Femur (tissue), 1 donor: ENCODE results near the gene MCC.

Experiments used
- DNase-seq: peaks from one replicate; pipeline ENCODE4 v3.0.0-alpha.2; 2017

Gene MCC

DNA sequence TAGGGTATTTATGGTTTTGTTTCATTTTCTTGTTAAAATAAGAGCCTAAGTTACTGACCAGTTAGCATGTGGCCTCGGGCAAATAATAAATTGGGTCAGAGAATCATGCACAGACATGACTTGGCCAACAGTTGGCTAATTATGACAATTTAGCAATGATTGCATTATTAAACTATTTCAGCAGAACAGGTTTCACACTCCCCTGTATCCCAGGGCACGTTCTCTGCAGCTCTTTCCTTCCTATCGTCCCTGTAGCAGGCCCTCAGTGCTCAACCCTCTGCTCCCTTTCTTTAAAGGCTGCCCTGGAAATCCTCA lies 221.4 kb downstream of the MCC start:
- no peak for DNase-seq

DNA sequence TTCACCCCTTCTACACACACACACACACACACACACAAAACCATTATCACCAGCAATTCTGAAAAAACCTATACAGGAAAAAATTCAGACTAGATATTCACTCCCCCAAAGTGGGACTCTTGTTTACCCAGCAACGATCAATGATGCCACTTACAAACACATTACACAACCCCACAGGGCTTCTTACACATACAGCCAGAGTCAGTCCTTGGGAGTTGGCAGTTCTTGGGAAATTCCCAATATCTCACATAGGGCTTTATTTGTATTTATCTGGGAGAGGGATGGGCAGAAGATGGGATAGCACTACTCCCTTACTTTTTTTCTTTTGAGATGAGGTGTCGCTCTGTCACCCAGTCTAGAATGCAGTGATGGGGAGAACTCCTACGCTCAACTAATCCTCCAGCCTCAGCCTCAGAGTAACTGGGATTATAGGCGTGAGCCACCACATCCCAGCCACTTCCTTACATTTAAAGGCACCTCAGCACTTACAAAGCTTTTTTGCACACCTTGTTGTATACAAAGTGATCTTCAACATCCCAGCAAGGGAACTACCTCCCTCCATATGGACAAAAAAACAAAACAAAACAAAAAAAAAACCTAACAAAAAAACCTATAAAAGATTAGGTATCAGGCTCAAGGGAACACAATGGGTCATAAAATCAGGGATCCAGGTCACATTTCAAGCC lies 221.9 kb downstream of the MCC start:
- DNase-seq, result no peak

DNA sequence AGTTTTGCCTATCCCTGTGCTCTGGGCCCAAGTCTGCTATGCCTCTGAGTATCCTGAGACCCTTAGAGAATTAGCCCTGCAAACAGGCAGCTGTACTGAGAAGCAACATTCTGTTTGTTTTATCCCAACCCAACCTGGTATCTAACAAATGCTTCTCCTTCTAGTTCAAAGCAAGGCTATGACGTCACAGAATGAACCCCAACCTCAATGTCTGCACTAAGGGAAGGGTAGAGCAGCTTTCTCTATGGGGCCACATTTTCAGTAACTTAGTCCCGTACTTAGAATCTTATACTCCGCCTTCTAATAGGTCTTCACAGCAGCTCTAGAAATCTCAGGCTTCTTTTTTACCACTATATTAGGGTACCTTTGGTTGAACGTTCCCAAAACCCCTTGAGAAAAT lies 223.1 kb downstream of the MCC start:
- DNase-seq, result no peak

DNA sequence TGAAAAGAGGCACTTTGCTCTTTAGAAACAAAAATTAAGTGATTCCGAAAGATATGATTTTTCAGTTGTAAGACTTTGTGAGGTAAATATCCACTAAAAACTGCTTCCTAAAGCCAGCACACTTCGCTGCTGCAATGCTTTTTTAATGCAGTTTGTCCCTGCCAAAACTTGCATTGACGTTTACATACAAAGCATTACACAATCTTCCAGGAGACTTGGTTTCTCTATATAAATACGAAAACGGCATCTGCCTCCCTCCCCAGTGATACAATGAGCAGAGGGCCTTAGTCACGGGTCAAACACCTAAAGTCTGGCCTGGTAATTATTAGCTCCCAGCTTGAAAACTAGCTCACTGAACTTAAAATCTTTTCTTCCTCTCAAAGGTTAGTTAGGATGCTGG lies 224.2 kb downstream of the MCC start:
- DNase-seq, result no peak

DNA sequence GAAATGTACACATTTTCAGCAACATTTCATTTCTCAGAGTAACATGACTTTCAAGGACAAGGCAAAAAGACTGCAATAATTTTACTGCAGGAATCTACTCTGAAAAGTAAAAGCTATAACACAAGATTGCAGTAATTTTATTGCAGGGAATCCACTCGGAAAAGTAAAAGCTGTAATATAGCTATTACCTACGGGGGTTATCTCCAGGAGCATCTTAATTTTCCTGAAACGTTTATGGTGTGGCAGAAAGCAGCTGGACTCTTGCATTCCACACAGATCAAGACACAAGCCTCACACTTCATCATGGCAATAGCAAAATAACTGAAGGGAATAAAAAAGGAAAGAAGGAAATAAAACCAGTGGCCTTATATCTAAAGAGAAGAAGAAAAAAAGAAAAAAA lies 224.7 kb downstream of the MCC start:
- no peak for DNase-seq

DNA sequence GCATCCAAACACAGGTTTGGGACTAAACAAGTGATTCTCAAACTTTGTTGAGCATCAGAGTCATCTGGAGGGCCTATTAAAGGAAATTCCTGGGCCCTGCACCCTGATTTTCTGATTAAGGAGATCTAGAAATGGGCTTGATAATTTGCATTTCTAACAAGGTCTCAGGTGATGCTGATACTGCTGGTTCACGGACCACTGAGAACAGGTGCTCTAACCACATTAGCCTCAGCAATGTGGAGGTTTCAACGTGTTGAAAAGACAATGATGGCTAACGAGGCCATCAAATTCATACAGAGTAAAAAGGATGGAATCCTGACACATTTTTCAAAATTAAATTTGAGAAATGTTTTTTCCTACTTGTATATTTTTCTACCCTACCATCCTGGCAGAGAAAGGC lies 225.6 kb downstream of the MCC start:
- DNase-seq, result no peak

DNA sequence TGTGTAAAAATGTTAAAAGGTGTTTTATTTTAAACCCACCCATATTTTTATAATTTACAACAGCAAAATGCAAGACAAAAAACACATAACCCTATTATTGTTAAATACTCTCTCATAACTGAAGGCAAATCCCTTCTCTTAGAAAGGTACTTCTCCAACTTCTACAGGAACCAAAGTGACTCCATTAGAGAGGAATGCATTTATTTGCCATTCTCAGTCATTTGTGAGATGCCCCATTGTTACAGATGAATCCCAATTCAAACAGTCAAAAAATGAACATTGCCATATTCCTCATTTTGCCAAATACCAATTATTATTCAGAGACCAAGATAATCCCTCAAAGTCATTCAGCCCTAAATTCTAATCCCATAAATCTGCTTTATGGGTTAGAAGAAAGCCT lies 229.2 kb downstream of the MCC start:
- DNase-seq, result no peak

DNA sequence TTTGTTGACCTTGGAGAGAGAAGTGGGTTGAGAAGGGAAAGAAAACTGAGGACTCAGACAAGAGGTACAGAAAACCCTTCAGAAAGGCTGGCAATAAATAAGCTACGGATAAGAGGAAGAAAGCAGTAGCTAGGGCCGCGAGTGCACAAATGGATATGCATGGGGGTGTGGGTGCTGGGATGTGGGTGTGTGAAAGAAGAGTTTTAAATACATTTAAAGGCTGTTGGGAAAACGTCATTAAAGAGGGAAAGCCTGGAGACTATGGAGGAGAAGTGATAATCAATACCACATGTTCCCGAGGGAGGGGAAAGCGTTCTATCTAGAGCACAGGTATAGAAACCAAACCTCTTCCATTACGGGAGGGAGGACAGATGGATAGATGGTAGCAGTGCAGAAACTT lies 230.7 kb downstream of the MCC start:
- DNase-seq, result no peak

DNA sequence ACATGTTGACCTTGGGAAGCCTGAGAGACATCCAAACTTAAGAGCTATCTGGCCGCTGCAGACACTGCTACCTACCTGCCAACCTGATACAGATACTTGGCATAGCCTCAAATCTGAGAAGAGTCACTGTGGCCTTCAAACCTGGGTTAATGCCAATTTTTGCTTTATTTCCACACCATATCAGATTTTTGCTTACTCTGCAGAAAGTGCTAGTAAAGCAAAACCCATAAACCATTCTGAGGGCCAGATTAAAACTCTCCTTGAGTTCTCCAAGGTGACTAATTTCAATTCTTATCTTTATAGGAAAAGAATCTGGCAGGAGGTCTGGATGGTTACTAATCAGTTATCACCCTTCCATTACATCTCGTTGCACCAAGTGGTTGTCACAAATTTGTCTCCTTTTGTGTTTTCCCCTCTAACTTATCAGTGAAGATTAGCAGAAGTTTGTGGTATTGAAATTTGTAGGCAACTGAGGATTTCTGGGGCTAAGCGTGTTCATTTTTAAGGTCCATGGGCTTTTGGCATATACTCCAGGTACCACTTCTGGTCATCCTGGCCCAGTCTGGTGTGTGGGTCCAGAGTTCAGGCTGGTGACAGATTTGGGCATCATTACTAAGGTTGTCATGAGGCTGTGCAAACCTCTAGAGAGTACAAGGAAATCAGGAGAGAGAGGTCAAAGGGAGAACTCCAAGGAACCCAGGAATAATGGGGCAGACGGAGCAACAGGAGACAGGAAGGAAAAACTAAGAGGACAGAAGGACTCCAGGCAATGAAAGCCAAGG lies 231.4 kb downstream of the MCC start:
- no peak for DNase-seq

DNA sequence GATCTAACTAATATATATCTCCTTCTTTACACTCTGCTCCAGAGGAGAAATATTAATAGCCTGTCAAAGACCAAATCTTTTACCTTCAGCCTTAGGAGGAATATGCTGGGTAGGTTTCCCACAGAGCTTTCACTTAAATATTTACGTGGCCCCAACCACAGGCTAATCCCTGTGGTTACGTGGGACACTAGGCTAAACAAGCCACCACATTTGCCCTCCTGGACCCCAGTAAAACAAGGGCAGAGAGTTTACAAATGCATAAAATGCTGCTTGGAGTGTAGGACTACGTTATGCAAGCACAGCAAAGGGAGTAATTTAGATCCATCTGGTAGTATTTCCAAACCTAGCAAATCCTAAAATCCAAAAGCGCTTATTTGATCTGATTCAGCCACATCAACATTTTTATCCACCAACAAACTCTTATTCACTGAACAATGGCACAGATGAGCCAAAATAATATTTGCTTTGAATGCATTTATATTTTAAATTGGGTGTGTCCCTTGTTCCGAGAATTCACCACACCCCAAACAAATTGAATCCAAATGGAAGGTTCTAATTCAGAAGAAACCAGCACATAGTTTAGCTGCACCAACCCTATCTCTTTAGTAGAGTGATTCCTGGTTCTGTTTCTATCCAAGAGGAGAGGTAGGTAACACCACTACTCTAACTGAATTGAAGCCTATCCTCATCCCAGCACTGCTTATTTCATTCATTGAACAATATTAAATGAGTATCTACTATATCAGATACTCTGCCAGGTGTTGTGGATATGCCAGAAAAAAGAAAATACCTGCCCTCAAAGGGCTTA lies 232.5 kb downstream of the MCC start:
- DNase-seq, result no peak

DNA sequence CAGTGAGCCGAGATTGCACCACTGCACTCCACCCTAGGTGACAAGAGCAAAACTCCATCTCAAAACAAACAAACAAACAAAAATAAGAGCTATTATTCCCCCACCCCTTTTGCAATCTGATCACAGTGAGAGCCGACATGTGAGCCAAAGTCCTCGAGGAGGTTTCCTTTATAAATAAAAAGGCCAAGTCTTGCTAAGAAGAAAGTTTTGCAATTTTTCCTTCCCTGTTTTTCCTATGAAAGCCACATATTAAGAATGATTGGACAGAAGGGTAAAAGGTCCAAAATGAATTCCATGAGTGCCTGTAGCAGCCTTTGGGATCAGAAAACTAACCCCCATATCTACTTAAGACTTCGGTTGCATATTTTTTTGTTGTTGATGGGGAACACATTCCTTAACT lies 233.1 kb downstream of the MCC start:
- DNase-seq, result no peak

DNA sequence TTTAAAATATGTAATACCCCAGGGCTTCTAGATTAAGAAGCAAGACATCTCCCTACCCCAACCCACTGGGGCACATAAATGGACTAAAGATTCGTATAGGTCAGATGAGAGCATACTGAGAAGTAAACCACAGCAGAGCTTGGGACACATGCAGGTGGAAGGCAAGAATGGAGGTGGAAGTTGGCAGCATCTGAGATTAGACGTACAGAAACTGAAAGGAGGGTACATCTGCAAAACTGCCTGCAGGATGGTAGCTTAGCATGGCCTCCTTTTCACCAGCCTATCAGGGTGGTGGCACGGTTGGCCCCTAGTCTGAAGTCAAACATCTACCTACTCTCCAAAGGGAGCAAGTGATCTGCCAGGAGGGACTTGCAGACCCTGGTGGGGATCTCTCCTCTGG lies 235.2 kb downstream of the MCC start:
- DNase-seq, result no peak

DNA sequence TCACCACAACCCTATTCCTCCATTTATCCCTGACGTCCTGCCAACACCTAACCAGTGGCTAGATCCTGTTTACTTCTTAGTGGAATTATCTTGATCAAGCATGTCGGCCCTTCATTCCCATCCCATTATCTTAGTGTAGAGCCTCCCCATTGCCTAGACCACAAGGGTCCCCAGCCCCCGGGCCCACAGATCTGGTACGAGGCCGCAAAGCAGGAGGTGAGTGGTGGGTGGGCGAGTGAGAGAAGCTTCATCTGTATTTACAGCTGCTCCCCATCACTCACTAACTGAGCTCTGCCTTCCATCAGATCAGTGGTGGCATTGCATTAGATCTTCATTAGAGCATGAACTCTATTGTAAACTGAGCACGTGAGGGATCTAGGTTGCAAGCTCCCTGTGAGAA lies 236.2 kb downstream of the MCC start:
- no peak for DNase-seq

DNA sequence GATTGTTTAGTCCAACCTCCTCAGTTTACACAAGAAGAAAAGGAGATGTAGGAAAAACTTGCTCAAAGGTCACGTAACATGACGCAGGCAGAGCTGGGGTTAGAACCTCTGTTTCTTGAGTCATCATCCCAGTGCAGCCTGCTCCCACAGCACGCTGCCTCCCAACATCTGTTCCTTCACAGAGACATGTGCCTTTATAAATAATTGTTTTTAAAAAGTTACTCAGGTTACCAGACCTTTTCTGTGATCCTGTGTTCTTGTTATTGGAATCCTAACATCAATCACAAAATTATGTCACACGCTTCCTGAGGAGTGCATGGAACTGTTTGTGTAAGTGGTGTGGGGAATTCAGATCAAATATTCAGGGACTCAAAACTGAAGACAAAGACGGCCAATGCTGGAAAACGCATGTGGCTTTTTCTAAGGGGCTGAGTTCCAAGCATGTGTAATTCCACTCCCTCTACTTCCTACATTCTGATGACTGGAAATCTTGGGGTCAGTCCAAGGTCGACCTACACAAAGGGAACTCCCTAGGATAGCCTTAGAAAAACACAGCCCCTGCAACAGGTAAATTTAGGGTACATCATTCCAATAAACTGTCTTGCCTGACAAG lies 237.8 kb downstream of the MCC start:
- peak; percentile 81 for DNase-seq

DNA sequence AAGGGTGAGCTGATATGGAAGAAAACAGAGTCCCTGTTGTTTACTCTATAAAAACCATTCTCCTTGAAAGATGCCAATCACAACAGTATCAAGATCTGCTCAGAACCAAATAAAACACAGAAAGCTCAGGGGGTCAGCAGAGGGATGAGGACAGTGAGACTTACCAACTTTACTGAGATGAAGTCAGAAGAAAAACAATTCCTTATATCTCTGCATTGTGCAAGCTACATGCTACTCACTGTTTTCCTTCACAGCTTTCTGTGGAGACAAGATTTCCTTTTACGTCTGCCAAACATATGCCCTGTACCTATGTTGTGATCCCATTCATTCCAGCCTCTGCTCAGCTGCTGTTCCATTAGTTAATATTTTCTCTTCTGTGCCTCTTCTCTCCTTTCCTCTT lies 239.0 kb downstream of the MCC start:
- no peak for DNase-seq

DNA sequence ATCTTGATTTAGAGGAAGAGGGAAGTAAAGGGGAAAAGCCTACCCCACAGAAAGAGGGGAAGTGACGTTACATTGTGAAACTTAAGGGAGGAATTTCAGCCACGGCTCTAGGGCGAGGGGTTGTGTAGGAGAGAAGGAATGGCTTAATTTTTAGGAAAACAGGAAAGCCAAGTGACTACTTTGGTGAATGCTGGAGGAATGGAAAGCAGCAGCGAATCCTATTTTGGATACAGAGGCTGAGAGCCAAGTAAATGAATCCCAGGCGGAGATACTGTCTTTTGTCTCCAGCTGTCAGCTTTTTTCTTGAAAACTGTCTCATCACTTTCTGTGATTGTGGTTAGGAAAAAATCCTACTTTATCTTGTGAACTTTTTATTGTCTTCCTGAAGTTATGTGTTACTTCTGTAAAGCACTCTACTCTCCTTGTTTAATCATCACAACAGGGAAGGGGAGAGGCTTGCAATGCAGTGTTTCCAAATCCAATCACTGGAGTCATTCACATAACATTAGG lies 241.8 kb downstream of the MCC start:
- DNase-seq, result peak; percentile 37

DNA sequence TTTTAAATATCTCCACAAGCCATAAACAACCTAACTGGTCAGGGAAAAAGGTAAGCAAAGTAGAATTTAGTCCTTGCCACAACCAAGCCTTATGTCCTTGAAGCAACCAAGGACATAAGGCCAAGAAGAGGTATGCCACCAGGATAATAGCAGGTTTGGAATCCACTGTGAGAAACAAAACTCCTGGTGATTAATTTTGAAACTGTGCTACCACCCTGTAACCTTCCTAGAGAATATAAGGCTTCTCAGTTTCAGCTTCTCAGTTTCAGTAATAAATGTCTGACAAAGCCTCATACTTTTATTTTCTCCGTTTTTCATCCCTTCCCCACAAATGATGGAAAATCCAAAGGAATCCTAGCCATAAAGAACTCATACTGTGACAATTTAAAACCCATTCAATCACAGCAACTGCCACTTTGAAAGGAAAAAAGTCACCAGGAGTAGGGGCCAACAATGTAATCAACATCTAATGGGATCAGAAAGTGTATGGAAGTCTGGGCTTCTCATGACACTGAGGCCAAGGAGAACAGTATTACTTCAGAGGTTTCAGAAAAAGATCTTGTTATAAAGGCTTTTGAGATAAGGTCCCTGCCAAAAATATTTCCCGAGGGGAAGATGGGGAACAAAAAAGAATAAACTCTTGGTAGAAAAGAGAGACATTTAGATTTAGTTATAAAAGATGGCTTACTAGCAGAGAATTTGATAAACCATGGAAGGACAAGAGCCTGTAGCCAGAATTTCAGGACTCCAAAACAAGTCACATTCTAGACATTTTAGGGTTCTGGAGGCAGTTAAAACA lies 242.6 kb downstream of the MCC start:
- DNase-seq, result no peak

DNA sequence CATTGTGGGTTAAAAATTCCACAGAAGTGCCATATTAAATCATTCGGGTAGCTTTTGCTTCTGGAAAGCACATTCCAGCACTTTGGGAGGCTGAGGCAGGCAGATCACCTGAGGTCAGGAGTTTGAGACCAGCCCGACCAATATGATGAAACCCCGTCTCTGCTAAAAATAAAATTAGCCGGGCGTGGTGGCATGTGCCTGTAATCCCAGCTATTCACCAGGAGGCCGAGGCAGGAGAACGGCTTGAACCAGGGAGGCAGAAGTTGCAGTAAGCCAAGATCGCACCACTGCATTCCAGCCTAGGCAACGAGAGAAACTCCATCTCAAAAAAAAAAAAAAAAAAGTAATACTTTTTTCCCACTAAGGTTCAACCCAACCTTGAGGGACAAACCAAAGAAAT lies 243.3 kb downstream of the MCC start:
- no peak for DNase-seq

DNA sequence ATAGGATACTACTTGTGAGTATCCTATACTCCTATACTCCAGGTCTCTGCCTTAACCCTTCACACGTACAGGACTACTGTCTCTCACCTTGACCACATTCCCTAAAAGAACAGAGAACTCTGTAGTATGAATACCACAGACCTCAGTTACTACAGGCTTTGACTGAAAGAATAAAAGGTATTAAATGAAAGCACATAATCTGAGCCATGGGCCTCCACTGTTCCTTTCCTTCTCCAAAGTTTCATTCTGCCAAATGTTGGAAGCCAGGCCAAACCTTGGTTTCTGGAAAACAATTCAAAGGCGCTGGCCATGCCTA lies 244.9 kb downstream of the MCC start:
- DNase-seq, result no peak

DNA sequence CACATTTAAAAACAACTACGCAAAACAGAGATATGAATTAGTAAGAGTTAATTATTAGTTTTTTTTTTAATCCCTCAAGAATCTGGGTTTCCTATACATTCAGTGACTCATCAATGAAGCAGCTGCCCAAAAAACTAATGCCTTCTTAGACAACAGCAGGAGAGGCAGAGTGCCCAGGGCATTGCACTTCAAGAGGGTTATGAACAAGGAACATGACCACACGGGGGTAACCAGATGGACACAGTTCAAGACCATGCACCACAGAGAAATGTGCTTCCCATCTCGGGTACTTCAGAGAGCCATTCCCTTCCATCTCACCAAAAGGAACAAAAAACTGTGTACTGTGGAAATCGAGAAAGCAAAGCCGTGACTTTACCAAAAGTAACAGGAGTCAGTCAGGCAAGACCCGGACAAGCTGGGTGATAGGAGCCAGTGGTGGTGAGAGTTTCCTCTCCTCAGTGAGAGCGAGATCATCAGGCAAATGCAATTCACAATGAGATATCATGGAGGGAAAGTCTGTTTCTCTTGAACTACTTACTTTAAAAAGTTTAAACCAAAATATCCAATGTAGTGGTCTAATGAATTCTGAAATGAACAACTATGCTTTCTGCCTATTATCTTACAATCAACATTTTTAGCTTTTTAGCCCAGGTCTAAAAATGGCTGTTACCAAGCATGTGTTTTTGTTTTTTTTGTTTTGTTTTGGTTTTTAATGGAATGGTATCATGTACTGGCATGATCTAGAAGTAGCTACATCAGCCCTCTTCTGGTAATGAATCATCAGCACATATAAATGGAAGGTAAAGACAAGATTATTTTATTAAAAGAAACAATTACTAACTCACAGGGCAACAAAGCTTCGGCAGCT lies 245.5 kb downstream of the MCC start:
- no peak for DNase-seq

DNA sequence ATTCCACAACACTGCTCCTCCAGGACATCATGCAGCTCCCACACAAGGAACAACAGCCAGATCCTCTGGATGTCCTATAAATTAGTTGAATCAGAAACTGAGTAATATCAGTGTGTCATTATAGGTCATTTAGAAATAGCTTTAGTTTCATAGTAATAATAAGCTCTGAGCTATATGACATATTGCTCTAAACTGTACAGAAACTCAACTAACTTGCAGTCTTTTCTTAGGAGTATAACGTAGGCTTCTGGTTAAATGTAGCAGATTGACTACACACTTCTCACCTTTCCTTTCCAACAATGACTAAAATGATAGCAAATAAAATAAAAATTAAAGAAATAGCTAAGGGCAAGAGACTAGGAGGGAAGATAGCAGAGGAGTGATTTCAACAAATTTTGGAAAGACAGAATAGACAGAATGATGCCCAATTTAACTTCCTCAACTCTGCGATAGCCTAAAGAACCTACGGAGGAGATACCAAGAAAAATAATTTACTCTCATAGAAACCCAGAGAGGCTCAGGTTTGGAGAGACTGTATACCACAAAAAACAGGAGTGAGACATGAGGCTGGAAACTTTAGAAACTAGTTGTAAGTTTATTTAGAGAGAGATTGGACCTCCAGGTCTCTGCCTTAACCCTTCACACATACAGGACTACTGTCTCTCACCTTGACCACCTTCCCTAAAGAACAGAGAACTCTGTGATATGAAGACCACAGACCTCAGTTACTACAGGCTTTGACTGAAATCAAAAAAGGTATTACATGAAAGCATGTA lies 247.1 kb downstream of the MCC start:
- no peak for DNase-seq
